Mucosa of descending colon (tissue), 3 donors: ENCODE measurements around the gene ZBTB44. TPM values are rescaled to one million over a fixed set of nuclear protein-coding genes. Genes with fewer than 3 reads are reported as not detected.

Source experiments
- ATAC-seq: fragments of 200-7000 bp; cut with Tn5 transposase; one replicate; pipeline ENCODE4 v1.9.1; 2020; ENCODE audit warnings: mild to moderate bottlenecking, moderate library complexity
- DNase-seq, 3 donors: peaks; one replicate each; pipeline ENCODE4 v3.0.0-alpha.2; 2020
- H3K36me3 ChIP-seq: fragments of 200-600 bp; one replicate; pipeline ENCODE4 v1.8.0; 2021; ENCODE audit warnings: low read depth, mild to moderate bottlenecking
- H3K4me1 ChIP-seq: fragments of 200-600 bp; one replicate; pipeline ENCODE4 v1.8.0; 2021; ENCODE audit warnings: low read depth, mild to moderate bottlenecking
- H3K4me3 ChIP-seq: fragments of 200-600 bp; one replicate; pipeline ENCODE4 v1.8.0; 2021; ENCODE audit warnings: mild to moderate bottlenecking
- H3K9me3 ChIP-seq: fragments of 200-600 bp; one replicate; pipeline ENCODE4 v1.8.0; 2021; ENCODE audit warnings: mild to moderate bottlenecking
- CTCF ChIP-seq: fragments of 200-600 bp; IDR thresholded peaks from one replicate; pipeline ENCODE4 v1.8.0; 2022; ENCODE audit warnings: antibody characterized with exemption, mild to moderate bottlenecking
- intact Hi-C, 2 donors: fragments of 100-400 bp; cut with DNase I in 1 of 2; cut with micrococcal nuclease in 1 of 2; formaldehyde crosslinking; loops; one replicate each; pipeline versions ENCODE4 v1.11.0 to v1.11.1; 2022; cut with DNase I, micrococcal nuclease
- total RNA-seq, 3 donors: library from RNA; stranded (reverse); fragmentation: NEBNext Ultra II Directional in 2 of 3; extraction: Animal tissue kit (Norgen Biotek cat#: 25700) in 2 of 3; gene quantifications; one replicate each; pipeline versions ENCODE4 v1.2.1 to v1.2.4, GENCODE V29; 2021 to 2023
- donor health status: DM: no; HTN: no; CAD: no; lungs with moderate emphysema.
- donor health status: DM: no; HTN: no; CAD: no.
- donor health status: DM: no; HTN: yes; CAD: no.

The ZBTB44 gene
- total RNA-seq, 3 donors from 2014 or later, result 26.5 to 56.8 (median 32.4) TPM

GRCh38 chr11:130188047-130188446 is 126.7 kb downstream of the ZBTB44 start:
- intact Hi-C loops, result no loop called here
- Histone ChIP-seq H3K4me1 (peaks cover 43% of the 10 kb centered on the region), H3K9me3 (no peaks in the 10 kb centered on the region), H3K36me3 (no peaks in the 10 kb centered on the region), H3K4me3 (no peak overlapping the region)
- ATAC-seq (no peak), DNase-seq (peak in 1 of 3 donors; percentile 54)
- TF ChIP-seq CTCF, result no peak

- Histone ChIP-seq H3K4me3 (no peak overlapping the region), H3K9me3 (no peaks in the 10 kb centered on the region), H3K36me3 (no peaks in the 10 kb centered on the region), H3K4me1 (peaks cover 51% of the 10 kb centered on the region)
- peak in 1 of 3 donors; percentile 52 for DNase-seq
- ATAC-seq, result no peak
- intact Hi-C loops, result no loop called here
- TF ChIP-seq CTCF, result no peak
Observed at GRCh38 chr11:130187096-130187495, 127.6 kb downstream of the ZBTB44 start.

DNA sequence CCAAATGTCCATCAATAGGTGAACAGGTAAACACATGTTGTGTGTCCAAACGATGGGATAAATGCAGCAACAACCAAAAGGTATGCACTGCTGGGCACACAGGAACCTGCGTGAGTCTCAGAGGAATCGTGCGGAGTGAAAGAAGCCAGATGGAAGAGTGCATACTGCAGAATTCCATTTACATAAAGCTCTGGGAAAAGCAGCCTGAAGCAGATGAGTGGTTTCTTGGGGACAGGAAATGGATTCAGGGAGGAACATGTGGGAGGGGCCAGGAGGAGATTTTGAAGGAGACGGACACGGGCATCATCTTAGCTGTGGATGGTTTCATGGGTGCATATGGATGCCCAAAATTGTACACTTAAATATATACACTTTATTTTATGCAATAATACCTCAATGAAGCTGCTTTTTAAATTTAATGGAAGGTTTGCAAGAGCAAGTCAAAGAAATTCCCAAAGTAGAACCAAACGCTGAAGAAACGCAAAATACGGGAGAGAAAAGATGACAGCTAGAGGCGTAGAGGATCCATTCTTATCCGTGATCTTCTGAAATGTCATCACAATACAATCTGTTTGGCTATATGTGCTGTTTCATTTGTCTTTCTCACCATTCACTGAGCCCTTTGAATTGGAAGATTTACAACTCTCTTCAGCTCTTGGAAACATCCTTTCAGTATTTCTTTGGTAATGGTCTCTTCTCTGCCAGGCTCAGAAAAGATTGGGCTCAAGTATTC is 130.7 kb downstream of the ZBTB44 start:
- ATAC-seq, result no peak
- peaks cover 57% of the 10 kb centered on the region for H3K4me1 ChIP-seq
- no peaks in the 10 kb centered on the region for H3K9me3 ChIP-seq

GRCh38 chr11:130181295-130182272 is 133.1 kb downstream of the ZBTB44 start:
- Histone ChIP-seq H3K4me3 (no peak overlapping the region), H3K9me3 (no peaks in the 10 kb centered on the region), H3K4me1 (peaks cover 45% of the 10 kb centered on the region), H3K36me3 (no peaks in the 10 kb centered on the region)
- intact Hi-C loops, result no loop called here
- ATAC-seq (peak; percentile 72), DNase-seq (peak; percentile 73 to 90 (median 76))
- TF ChIP-seq CTCF, result no peak

More for the DNA sequence above, 130.7 kb downstream of the ZBTB44 start:
- Histone ChIP-seq H3K4me3 (no peak overlapping the region), H3K36me3 (no peaks in the 10 kb centered on the region)
- no peak for DNase-seq
- no peak for TF ChIP-seq CTCF
- intact Hi-C loops, result no loop called here

DNA sequence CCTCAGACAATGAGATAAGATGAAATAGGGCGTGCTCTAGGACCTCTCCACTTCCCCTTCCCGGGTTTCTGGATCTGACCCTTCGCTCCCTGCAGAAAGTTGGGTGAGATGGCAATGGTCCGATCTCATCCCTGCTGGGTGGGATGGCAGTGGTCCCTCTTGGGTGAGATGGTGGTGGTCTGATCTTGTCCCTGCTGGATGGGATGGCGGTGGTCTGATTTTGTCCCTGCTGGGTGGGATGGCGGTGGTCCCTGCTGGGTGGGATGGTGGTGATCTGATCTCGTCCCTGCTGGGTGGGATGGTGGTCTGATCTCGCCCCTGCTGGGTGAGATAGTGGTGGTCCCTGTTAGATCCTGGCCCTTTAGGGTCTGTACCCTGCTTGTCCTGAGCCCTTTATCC is 133.8 kb downstream of the ZBTB44 start:
- intact Hi-C loops, result no loop called here
- peak in 1 of 3 donors; percentile 54 for DNase-seq
- peaks cover 44% of the 10 kb centered on the region for H3K4me1 ChIP-seq
- no peak overlapping the region for H3K4me3 ChIP-seq
- no peaks in the 10 kb centered on the region for H3K9me3 ChIP-seq
- no peak for TF ChIP-seq CTCF
- H3K36me3 ChIP-seq, result no peaks in the 10 kb centered on the region
- ATAC-seq, result peak; percentile 8
